CD4-positive, alpha-beta T cell treated with Interleukin-17A for 1 hour (primary cell): ENCODE measurements around the gene MICAL3.

Source experiments
- DNase-seq: peaks from one replicate; pipeline ENCODE4 v3.0.0-alpha.2; 2020

MICAL3 gene

DNA sequence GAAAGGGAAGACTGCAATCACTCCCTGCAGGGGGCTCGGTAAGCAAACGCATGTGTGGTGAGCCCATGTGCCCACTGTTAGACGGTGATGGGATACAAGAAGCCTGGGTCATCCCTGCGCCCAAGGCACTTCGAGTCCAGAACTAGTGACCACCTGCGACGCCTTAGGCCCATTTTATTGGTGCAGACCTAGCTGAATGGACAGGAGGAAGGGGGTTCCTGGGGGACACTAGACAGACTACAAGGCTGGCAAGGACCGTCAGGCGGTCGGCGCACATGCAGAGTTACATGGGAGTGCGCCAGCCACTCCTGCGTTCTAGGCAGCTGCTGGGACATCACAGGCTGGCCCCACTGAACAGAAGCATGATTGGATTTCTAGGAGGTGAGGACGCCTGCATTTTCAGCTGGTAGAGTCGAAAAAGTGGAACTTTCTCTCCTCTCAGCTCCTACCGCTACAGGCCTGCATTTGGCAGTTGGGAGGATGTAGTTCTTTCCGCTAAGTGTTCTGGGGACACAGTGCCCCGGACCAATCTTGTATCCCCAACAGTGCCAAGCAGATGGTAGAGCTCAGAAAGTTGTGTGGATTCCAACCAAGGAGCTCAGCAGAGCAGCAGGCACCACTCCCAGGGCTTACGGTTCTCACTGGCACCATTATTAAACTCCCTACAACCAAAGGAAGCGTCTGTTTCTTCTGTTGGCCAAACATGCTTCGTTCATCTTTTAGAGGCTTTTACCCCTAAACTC, 285.8 kb downstream of the MICAL3 start:
- DNase-seq, result no peak
